Stimulated activated CD4-positive, alpha-beta T cell treated with anti-CD3 and anti-CD28 coated beads, Interleukin-1b, Interleukin-23, amount 100 ng/mL, for 1 hour (primary cell): ENCODE data around the gene CRACR2B.

Source experiments
- DNase-seq, 2 donors: peaks; one replicate each; pipeline ENCODE4 v3.0.0-alpha.2; 2020; ENCODE audit warnings: low read depth in 2 of 2

CRACR2B gene

GRCh38 chr11:827897-828192, at the start of gene CRACR2B:
Gene CRACR2B, plus strand, starts transcription at chr11:827919. Its CDS starts 689 bp downstream, at chr11:828608.
- DNase-seq: no peak

DNA sequence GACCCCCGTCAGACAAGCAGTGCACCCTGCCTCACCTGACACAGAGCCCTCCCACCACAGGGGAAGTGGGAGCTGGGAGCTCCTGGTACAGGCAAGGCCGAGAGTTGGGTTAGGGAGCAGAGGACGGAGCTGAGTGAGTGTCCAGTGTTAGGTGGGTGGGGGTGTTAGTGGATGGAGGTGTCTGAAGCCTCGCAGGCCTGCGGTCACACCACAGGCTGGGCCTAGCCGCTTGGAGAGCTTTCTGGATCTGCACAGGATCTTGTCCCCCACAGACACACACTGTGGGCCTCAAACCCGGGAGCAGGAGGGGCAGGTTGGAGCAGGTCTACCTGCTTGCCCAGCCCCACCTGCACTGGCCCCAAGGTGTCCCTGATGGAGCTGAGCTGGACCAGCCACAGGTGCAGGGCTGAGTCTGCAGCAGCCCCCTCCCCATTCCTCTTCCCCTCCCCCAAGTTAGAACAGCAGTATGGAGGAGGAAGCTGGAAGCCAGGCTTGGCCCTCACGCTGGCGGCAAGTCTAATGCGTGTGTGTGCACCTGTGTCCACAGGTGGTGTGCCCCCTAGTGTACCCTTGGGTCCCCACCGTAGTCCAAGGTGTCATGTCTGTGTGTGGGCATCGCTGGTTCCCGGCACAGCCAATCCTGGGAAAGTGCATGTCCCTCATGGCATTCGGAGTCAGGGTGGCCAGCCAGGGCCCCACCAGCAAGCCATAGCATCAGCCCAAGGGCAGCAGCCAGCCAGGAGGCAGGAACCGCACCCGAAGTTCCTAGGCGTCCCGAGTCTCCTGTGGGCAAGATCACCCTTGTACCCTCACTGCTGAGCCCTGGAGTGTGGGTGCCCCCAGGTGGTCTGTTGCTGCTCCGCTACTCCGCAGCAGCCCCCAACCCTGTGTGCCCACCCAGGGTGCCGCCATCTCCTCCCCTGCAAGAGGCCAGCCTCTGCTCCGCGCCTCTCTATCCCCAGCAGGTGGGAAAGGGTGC, 48.5 kb upstream of the CRACR2B start:
- no peak for DNase-seq

DNA sequence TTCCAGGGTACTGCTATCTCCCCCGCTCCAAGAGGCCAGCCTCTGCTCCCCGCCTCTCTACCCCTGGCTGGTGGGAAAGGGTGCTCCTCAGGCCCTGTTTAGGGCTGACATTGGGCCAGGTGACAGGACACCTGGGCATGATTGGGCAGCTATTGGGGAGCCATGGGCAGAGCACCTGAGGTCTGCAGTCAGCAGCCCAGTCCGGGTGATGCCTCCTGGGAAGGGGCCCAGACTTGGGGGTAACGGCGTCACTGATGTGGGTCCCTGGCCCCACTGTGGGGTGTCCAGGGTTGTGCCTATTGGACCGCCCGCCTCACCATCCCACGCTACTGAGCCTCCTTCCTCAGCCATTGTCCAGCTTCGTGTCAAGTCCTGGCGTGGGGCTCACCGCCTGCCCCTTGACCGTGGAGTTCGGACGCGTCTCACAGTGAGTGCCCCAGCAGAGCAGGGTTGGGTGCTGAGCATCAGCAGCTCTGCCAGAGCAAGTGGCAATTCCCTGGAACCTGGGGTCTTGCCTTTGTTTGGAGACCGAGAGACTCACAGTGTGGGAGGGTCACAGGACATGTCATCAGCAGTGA, 47.7 kb upstream of the CRACR2B start:
- no peak for DNase-seq

DNA sequence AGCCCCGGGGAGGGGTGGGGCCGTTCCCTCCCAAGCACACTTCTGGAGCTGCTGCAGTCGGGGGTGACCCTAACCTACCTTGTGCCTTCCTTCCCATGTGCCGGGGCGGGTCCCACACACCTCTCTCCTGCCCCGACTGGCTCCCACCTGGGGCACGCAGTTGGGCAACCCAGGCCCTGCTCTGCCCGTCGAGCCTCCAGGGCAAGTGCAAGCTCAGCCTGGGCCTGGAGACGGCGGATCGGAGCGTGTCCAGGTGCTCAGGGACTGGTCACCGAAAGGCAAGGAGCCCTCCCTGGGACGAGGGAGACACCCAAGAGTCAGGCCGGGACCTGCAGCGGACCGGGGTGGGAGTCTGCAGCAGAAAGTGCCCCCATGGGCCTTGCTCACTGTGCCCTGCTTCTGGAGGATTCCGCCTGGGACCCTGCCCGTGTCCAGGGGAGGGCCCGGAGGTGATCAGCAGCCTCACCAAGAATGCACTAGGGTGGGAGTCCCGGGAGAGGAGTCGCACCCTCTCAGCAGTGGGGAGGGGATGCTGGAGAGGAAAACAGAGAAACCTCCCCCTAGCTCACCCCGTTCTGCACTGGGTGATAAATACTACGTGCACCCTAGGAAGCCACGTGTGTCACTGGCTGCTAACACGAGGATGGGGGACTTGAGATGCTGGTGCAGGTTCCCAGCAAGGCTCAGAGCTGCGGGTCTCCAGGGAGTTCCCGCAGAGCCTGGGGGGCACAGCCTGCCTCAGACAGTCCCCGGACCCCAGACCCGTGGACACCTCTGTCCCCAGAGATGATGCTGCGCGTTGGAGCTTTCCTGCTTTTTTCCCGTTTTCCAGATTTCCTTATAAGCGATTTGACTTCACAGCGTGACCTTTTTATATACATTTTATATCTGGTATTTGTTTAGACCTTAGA, 45.2 kb upstream of the CRACR2B start:
- no peak for DNase-seq

- no peak for DNase-seq
Observed at GRCh38 chr11:783581-784015, 44.1 kb upstream of the CRACR2B start.

DNA sequence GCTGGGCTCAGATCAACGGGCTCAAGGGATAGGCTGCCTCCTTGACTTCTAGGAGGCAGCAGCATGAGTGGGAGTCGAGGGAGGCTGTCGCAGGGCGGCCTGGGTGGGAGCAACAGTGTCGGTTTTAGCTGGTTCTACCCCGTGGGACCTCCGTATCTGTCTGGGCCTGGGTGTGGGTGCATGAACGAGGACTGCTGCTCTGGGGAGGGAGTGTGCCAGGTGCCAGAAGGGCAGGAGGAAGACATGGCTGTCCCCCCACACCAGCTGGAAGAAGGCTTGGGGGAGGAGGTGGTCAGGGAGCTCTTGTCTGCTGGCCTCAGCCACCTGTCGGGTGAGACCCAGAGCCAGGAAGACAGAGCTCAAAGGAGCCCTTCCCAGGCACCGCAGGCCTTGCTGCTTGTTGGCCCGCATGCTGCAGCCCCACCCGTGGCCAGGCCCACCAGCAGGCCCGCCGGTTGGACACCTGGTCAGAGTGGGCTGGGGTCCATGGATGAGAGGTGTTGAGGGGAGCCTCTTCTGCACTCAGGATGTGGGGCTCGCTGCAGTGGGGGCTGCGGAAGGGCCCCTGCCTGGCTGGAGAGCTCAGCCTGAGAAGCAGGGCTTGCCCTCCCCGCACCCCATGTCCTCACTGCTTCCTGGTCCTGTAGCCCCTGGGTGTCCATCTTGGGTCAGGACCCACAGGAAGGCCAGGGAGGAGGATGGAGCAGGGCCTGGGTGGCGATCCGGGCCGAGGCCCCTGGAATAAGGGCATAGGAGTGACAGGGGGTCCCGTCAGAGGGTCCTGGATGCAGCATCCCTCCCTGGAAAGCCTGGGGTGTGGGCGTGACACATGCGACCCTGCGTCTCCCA, 41.3 kb upstream of the CRACR2B start:
- no peak for DNase-seq

GRCh38 chr11:787084-787675, 40.5 kb upstream of the CRACR2B start:
- no peak for DNase-seq

GRCh38 chr11:788009-788640, 39.6 kb upstream of the CRACR2B start:
- DNase-seq: no peak

DNA sequence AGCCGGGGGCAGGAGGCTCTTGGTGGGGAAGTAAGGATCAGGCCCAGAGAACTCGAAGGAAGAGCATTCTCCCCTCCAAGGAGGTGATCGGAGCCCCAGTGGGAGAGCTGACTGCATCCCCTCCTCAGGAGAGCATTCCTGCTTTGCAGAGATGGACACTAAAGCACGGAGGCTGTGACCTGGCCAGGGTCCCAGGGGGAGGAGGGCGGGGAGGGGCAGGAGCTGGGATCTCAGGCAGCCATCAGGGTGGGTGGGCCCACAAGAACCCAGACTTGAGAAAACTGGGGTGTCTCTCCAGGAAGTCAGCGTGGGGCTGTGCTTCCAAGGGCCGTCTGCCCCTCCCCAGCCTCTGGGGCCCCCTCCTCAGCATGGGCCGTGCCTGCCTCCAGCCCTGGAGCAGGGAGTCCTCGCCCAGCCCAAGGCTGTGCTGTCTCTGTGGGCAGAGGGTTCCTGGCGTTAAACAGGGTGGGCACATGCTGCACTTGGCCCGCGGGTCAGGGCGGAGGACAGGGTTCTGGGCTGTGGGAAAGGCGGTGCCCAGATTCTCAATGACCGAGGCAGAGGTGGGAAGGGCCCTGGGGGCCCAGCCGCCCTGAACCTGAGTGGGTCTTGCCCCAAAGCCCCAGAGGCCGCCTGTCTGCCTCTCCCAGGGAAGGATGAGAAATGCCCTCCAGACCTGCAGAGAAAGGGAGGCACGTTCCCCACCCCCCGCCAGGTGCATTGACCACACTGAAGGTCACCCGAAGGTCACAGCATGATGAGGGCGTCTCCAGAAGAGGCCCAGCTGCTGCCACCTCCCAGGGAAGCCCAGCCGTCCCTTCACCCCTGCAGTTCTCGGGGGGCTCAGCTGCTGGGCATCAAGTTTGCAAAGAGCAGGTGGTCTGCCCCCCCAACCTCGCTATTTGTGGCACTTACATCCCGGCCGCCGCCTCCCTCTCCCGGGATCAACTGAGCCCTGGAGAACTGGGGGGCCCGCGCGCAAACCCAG, 38.5 kb upstream of the CRACR2B start:
- DNase-seq: no peak

DNA sequence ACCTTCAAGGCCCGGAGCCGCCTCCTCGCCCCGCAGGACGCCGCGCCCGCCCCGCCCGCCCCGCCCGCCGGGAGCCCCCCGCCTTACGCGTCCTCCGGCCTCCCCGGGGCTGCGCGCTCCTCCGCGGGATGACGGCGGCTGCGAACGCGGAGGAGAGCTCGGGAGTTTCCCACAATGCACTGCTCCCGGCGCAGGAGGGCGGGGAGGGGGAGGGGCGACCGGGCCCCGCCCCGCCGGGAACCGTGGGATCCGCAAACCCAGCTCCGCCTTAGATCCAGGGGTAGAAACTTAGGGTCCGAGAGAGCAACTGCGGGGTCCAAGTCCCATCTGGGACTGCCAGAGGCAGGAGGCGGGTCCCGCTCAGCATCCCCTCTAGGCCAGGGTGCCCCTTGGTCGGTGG, 37.8 kb upstream of the CRACR2B start, which contains the start of gene CEND1:
CEND1 (minus strand) TSS at position 148 of the 400 bp plus-strand sequence. CDS start 1,514 bp downstream, outside the sequence.
- no peak for DNase-seq

DNA sequence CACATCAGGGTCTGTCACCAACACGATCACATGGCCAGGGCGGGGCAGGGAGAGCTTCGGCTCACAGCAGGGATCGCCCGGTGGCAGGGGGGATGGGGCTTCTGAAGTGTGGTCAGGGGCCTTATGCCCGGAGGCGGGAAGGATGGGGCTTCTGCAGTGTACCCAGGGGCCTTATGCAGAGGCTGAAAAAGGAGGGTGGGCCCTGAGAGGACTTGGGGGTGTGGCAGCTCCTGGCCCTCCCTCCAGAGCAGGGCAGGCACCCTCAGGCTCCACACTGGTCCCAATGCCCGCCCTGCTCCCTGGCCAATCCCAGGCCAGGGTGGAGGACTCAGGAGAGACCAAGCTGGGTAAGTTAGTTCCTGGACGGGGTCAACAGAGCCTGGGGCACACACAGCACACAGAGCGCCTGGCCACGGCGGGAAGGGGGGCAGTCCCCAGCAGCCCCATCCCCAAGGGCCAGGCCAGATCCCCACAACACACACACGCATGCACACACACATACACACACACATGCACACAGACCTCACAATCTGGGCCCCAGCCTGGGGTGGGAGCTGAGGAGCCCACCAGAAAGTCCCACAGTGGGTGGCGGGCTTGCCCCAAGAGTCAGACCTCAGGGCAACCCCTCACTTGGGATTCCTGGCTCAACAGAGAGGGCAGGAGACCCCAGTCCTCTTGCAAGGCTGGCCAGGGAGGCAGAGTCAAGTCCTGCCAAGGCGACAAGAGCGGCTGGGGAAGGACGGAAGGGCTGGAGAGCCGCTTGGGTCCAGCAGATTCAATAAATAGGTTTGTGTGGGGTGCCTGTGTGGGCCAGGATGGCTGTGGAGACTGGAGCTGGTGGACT, 36.8 kb upstream of the CRACR2B start:
- no peak for DNase-seq

GRCh38 chr11:791658-792534, 35.8 kb upstream of the CRACR2B start:
- no peak for DNase-seq

DNA sequence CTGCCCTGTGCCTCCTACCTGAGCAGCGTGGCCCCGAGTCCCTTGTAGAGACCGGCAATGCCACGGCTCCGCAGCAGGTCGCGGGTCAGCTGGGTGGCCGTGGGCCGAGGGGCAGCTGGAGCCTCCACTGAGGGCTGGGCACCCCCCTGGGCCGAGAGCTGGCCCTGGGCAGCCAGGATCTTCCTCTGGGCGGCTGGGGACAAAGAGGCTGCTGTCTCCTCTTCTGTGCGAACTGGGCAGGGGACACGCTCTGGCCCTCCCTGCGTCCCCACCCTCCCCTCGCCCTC, 35.2 kb upstream of the CRACR2B start:
- no peak for DNase-seq

DNA sequence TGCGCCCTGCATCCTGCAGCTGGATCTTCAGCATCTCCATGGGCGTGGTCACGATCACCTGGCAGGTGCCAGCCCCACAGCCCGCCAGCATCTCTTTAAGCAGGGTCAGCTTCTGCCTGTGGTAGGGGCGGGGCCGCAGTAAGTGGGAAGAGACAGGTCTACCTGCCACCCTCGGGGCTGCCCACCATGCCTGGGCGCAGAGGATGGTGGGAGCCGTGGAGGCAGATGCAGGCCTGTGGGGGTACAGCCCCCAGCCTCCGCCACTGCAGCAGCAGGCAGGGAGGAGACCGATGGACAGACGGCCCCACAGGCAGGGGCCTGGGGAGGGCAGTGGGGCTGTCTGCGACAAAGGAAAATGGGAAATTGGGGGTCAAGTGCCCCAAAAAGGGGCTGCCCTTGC, 34.8 kb upstream of the CRACR2B start:
- no peak for DNase-seq

GRCh38 chr11:793556-793955, 34.2 kb upstream of the CRACR2B start:
- no peak for DNase-seq

DNA sequence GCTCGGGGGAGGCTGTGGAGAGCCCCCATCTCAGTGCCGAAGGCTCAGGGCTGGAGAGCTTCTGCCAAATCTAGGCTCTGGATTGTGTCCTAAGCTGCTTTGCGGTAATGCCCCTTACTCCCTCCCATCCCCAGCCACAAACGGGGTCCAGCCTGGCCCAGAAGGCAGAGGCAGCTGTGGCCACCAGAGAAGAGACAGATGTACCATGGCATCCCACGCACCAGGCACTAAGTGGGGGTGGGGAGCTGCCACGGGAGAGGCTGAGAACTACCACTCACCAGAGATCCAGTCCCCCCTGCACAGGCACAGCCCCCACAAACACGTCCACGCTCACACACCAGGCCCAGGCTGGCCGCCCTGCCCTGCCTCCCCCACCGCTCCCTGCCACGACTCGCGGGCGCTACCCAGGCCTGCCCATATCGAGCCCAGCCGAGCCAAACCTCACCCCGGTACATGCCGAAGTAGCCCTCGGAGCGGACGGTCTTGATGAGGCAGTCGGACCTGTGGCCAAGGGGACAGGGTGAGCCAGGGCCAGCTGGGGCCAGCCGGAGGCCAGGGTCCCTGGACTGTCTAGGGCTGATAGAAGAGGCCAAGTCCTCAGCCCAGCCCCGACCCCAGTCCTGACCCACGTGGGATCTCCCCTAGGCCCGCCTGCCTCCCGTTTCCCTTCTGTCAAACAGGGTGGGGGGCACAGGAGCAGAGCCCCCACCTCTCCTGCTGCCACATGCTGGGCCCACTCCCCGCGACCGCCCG, 33.5 kb upstream of the CRACR2B start:
- DNase-seq: no peak
